B cell (primary cell): Measurements from ENCODE around the gene CARMIL1.

Experiments used
- CTCF ChIP-seq: fragments of 200-600 bp; IDR thresholded peaks from one replicate; pipeline ENCODE4 v1.8.0; 2022; ENCODE audit warnings: antibody characterized with exemption, mild to moderate bottlenecking
- EZH2 ChIP-seq: IDR thresholded peaks from 2 replicates; pipeline ENCODE4 v1.6.1; 2012; ENCODE audit warnings: borderline replicate concordance, low read depth, mild to moderate bottlenecking, moderate library complexity, low read length; ENCODE audit not compliant: insufficient read depth, poor library complexity, severe bottlenecking

GRCh38 chr6:25508051-25508450, 228.9 kb downstream of the CARMIL1 start:
- TF ChIP-seq CTCF: no peak
- no peak for TF ChIP-seq EZH2
